ENCODE measurements around the gene RARS2.

The RARS2 gene

DNA sequence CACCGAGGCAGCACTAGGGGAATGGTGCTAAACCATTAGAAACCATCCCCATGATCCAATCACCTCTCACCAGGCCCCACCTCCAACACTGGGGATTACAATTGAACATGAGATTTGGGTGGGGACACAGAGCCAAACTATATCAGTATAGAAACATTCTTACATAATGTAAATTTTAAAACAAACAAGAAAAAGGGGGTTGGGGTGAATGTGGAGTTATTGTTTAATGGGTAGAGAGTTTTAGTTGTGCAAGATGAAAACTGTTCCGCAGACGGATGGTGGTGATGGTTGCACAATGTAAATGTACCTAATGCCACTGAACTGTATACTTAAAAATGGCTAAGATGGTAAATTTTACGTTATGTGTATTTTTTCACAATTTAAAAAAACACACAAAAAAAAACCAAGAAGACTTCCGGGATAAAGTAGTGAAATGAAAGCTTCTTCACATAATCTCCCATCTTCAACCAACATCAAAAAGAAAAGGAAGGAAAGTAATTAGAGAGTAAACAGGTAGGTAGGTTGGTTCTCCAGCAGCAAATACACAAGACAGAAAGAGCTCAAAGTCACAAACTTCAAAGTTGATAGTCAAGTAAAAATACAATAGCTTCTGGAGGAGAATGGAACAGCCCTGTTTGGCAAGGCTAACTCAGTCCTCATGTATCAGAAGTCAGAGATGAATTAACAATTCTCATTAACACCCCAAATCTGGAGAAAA lies 16.3 kb downstream of the RARS2 start:
- no peak for DNase-seq (ENCODE audit: low read depth)

GRCh38 chr6:87572883-87573282 lies 16.9 kb downstream of the RARS2 start:
- DNase-seq (ENCODE audit: low read depth), result no peak

DNA sequence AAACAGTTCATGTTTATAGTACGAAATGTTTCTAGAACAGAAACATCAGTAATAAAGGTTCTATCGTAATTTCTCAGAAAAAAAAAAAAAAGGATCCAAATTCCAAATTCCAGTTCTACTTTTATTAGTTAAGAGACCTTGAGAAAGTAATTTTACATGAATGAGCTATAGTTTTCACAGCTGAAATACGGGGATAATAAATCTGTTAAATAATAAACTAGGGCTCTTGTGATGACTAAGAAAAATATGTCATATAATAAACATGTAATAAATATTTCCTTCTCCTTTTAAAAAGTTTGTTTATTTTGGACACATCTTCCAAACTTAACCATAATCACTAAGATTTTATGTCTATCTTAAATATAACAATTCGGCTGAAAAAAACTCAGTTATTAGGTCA lies 17.8 kb downstream of the RARS2 start:
- no peak for DNase-seq (ENCODE audit: low read depth)

GRCh38 chr6:87561017-87561416 lies 28.8 kb downstream of the RARS2 start:
- no peak for DNase-seq (ENCODE audit: low read depth)

- DNase-seq (ENCODE audit: low read depth), result no peak
These were observed 31.3 kb downstream of the RARS2 start for GRCh38 chr6:87558446-87558845.

GRCh38 chr6:87555506-87555905 lies 34.3 kb downstream of the RARS2 start:
- no peak for DNase-seq (ENCODE audit: low read depth)

DNA sequence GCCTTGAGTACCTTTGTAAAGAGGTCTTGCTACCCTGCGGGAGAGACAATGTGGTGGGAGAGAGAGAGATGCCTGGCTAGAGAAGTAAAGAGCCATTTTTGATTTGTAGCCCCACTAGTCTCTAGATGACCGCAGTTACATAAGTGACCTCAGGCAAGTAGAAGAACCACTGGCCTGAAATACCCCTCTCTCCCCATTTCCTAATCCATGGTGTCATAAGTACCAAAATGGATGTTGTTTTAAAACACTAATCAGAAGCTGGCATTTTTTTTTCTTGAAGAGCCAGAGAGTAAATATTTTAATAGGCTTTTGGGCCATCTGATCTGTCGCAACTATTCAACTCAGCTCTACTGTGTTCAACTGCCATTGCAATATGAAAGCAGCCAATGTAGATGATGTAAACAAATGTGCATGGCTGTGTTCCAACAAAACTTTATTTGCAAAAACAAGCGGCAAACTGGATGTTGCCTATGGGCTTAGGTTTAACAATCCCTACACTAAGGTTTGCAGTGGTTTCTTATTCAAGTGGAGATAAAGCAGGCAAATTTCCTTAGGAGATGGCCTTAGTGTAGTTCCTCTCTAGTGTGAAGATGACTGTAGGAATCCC lies 36.5 kb downstream of the RARS2 start:
- no peak for DNase-seq (ENCODE audit: low read depth)

DNA sequence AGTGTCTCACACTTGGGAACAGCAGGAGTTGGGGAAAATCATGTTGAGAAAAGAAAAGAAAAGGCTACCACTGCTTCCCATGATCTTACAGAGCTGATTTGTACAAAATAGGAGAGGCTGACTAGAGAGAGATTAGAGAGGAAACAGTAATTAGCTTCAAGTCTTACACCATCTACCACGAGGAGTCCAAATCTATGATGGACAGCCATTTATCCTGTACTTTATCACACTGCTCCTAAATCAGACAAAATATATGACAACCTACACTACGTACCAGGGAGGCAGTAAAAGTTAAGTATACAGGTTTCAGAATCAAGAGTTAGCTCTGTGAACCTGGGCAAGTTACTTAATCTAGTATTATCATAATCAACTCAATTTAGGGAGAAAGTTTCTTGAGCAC lies 38.0 kb downstream of the RARS2 start:
- no peak for DNase-seq (ENCODE audit: low read depth)

DNA sequence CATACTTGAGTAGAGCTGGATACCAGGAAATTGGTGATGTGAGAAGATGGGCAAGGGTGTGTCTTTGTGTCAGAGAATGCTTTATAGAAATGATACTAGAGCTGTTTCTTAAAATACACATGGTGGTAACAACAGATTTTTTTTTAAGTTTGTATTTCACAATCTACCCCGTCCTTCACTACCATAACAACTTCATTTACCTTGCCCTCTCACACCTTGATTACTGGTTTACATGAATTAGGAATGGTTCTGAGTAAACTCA lies 45.4 kb downstream of the RARS2 start:
- no peak for DNase-seq (ENCODE audit: low read depth)

DNA sequence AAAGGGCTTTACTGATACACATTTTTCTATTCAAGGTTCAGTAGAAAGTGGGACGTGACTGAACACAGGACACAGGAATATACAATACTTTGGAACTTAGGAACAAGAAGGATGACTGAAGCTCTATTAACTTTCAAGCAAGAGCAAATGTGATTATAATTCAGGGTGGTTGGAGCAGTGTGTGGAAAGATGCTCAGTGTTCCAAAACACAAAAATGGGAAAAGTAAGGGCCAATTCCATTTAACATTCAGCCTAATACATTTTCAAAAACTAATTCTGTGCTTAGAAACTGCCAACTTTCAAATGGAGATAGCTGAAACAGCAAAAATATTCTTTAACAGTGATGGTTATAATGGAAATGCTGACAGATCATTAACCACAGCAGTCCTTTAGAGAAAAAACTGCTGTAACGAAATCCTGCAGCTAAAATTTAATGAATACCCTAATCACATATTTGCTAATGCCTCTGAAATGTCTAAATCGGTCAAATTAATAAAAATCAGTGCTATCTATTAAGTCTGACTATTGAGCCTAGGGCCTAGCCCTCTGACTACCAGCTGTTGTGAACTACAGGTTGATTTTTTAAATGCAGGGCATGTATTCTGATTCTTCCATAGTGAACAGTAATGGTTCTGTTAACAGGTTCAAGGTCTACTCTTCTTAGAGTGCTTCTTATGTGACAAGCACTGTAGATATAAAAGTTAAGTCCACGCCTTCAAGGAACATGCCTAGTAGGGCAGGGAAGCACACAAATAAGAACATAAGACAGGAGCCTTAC lies 45.9 kb downstream of the RARS2 start:
- DNase-seq (ENCODE audit: low read depth), result no peak

GRCh38 chr6:87541744-87542143 lies 48.0 kb downstream of the RARS2 start:
- DNase-seq (ENCODE audit: low read depth), result no peak

GRCh38 chr6:87541041-87541440 lies 48.7 kb downstream of the RARS2 start:
- DNase-seq (ENCODE audit: low read depth), result no peak

GRCh38 chr6:87540539-87540938 lies 49.2 kb downstream of the RARS2 start:
- DNase-seq (ENCODE audit: low read depth), result no peak

- no peak for DNase-seq (ENCODE audit: low read depth)
These were observed 50.2 kb downstream of the RARS2 start for GRCh38 chr6:87539554-87539953.

DNA sequence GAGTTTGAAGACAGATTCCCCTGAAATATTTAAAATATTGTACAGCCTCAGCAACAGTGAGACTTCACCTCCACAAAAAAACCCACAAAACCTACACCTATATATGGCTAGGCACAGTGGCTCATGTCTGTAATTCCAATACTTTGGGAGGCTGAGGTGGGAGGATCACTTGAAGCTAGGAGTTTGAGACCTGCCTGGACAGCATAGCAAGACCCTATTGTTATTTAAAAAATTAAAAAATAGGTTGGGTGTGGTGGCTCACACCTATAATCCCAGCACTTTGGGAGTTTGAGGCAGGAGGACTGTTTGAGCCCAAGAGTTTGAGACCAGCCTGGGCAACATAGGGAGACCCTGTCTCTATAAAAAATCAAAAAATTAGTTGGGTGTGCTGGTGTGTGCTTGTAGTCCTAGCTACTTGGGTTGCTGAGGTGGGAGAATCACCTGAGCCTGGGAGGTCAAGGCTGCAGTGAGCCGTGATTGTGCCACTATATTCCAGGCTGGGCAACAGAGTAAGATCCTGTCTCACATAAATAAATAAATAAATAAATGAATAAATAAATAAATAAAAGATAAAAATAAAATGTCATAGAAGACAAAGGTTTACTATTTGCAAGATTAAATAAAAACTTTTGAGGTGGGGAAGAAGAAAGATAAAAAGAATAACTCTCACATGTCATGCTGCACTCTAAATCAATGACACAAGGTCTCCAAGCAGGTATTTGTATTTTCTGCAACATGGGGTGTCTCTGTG lies 51.1 kb downstream of the RARS2 start:
- no peak for DNase-seq (ENCODE audit: low read depth)

GRCh38 chr6:87534377-87535047 lies 55.3 kb downstream of the RARS2 start:
- no peak for DNase-seq (ENCODE audit: low read depth)

GRCh38 chr6:87529221-87529620 lies 60.6 kb downstream of the RARS2 start:
- no peak for DNase-seq (ENCODE audit: low read depth)

DNA sequence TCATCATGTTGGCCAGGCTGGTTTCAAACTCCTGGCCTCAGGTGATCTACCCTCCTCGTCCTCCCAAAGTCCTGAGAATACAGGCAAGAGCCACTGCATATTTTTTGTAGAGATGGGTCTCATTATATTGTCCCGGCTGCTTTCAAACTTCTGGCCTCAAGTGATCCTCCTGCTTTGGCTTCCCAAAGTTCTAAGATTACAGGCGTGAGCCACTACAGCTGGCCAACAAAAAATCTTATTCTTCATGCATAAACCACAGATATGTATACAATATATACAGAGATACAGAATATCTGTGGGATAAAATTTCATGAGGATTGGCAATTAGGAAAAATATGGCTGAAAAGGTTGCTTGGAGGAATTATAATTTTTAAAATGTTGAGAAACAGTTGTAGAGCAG lies 67.1 kb downstream of the RARS2 start:
- no peak for DNase-seq (ENCODE audit: low read depth)

DNA sequence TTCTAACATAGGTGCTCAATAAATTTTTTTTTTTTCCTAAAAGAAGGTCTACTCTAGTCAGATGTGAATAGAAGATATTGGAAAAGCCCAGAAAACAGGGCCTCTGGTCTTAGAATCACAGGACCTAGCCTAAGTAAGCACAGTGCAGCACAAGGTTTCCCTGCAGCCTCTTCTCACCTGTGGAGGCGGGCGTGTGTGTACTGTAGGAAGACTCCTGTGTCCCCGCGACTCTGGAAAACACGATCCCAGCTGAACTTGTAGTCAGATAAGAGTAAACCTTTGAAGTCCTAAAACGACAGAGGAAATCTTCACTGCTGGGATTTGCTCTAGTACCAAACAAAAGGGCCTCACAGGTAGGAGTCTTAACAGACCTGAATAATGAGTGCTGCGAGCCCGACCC lies 71.3 kb downstream of the RARS2 start:
- DNase-seq (ENCODE audit: low read depth), result no peak

- DNase-seq (ENCODE audit: low read depth), result no peak
These were observed 75.0 kb downstream of the RARS2 start for GRCh38 chr6:87514831-87515230.

DNA sequence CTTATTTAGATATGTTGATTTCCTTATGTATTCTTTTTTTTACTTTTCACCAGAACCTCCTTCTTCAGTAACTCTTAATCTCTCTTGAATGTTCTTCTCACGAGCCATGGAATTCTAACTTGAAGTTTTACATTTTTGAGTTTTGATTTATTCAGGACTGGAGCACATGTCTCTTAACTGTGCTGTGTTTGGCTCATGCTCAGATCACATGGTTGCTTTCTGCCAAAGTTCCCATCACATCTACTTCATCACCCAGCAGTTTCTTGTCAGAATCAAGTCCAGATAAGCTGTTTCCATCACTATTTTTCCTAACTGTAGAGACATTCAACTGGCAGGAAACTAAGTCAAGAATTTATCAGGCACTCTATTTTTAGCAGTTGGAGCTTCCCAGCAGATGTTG lies 85.3 kb downstream of the RARS2 start:
- no peak for DNase-seq (ENCODE audit: low read depth)

DNA sequence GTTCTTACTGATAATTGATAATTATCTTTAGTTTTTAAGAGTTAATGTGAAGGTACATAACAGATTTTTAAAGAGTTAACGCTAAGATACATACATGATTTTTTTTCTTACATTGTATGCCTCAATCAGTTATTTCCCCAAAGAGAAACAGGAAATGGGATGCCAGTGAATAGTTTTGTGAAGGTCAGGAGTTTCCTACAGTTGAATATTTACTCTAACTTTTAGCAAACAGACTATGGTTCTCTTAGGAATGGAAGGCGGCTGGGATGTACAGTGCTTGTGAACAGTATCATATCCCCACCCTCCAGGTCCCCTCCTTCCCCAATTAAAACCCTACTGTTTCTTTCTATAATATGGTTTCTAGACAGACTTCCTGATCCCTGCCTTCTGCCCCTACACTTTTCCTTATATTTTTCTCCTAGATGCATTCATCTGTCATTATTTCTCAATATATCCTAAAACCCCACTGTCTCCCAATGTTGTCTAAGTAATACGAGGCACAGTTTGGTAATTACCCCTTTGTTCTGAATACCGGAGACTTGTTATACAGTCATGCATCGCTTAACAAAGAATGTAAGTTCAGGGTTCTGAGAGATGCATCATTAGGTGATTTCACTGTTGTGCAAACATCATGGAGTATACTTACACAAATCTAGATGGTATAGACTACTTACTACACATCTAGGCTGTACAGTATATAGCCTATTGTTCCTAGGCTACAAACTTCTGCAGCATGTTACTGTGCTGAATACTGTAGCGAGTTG lies 87.8 kb downstream of the RARS2 start:
- DNase-seq (ENCODE audit: low read depth), result no peak
